NK-92 (cell line): ENCODE results near the gene ATP6V0C.
"Not testable (repeated sequence)": the region's sequence is repeated elsewhere in the genome, so short reads cannot be mapped to it uniquely, and the experiment has no call there.

Source experiments
- DNase-seq: peaks from one replicate; lab custom pipeline; 2025; ENCODE audit not compliant: unreplicated experiment; lab: John Stamatoyannopoulos, UW

The ATP6V0C gene

DNA sequence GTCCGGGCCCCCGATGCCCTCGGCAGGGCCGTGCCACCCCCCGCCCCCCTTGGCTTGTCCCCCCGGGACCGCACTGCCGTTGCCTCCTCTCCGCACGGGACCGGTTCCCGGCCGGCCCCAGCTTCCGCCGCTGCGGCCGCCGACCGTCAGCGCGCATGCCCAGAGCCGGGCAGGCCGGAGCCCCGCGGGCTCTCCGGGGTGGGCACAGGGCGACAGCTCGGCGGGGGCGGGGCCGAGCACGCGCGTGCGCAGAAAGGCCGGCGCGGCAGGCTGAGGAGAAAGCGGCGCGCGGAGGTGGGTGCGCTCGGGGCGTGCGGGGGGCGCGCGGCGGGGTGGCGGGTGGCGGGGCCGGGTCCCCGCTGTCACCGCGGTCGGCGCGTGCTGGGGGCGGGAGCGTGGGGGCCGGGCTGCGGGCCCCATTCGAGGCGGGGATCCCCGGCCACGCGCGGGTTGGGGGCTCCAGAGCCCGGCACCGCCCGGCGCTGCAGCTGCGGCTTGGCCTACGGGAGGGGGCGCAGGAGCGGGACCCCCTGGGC is 38.8 kb upstream of the ATP6V0C start, which contains the start of gene TBC1D24:
Gene TBC1D24, plus strand, starts transcription at position 251 of the 536 bp plus-strand sequence. CDS start 21,022 bp downstream, outside the sequence.
- DNase-seq: no peak

- DNase-seq: no peak
Measured at GRCh38 chr16:2475413-2476344, 38.1 kb upstream of the ATP6V0C start.

DNA sequence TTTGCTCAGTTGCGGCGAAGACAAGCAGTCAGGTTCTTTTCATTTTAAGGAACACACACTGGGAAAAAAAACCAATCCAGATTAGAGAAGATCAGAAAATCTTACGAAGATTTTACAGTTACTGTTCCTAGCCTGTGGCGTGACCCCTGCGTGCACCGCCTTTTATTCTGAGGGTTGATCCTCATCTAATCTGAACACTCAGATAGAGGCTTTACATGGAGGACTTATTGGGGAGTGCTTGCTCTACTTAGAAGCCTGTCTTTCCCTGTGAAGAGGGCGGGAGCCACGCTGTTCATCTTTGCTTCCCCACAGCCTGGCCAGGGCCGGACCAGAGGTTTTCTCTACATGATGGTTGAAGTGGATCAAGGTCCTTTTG is 37.4 kb upstream of the ATP6V0C start:
- no peak for DNase-seq

DNA sequence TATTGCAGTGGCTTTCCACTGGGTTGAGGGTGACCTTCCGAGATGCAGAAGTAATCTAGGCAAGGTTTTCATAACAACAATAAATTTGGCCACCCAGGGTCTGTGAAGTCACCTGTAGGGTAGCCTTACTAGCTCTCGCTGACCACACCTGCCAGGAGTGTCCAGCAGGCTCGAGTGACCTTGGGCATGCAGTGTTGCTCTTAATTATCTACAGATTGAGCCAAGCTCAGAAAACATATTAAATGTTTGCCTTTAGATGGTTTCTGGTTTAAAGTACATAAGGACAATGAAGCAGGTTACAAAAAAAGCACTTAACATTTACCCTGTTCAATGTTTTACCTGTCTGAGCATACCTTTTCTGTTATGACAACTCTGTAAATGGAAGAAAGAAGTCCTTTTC is 37.0 kb upstream of the ATP6V0C start:
- no peak for DNase-seq

DNA sequence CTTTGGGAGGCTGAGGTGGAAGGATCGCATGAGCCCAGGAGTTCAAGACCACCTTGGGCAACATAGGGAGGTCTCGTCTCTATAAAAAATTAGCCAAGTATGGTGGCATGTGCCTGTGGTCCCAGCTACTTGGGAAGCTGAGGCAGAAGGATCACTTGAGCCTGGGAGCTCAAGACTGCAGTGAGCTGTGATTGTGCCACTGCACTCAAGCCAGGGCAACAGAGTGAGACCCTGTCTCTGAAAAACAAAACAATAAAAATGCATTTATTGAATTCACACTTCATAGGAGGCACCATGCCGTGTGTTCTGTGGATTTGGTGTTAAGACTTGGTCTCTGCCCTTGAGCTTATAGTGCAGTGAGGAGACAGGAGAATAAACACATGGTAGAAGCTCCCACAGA is 36.4 kb upstream of the ATP6V0C start:
- no peak for DNase-seq

DNA sequence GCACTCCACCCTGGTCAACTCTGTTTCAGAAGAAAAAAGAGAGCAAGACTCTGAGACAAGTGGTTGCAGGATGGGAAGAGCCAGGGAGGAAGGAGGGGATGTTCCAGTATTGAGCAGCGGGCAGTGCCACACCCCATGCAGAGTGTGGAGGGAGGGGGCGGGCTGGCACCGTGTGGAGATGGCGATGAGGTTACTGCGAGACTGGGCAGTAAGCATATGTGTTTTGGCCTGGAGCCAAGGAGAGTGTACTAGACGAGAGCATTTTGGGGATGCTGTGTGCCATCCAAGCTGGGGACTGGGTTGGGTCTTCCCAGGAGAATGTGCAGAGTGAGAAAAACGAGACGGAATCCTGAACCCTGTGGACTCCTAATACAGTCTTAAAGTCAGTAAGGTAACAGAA is 35.5 kb upstream of the ATP6V0C start:
- DNase-seq: no peak

DNA sequence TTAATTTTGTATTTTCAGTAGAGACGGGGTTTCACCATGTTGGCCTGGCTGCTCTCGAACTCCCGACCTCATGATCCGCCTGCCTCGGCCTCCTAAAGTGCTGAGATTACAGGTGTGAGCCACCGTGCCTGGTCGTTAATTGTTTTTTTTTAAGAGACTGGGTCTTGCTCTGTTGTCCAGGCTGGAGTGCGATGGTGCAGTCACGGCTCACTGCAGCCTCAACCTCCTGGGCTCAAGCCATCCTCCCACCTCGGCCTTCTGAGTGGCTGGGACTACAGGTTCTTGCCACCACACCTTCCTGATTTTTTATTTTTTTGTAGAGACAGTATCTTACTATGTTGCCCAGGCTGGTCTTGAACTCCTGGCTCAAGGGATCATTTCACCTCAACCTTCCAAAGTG is 33.8 kb upstream of the ATP6V0C start:
- not testable (repeated sequence) for DNase-seq

- DNase-seq: no peak
Measured at GRCh38 chr16:2480948-2481347, 32.8 kb upstream of the ATP6V0C start.

DNA sequence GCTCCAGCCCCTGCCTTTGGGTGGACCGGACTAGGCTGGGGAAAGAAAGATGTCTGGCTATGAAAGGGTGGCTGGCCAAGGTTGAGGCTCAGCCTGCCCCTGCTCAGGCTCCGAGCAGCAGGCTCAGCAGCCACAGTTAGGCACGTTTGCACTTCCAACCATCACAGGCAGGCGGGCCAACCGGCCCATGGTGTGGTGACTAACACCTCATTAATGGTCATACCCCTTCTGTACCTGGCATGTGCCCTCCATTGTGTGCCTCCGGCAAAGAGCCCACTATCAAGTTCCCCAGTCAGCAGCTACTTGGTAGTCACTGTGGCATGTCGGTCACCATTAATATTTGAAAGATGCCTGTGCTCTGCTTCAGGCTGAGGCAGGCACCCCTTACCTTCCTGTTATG is 32.1 kb upstream of the ATP6V0C start:
- DNase-seq: no peak

DNA sequence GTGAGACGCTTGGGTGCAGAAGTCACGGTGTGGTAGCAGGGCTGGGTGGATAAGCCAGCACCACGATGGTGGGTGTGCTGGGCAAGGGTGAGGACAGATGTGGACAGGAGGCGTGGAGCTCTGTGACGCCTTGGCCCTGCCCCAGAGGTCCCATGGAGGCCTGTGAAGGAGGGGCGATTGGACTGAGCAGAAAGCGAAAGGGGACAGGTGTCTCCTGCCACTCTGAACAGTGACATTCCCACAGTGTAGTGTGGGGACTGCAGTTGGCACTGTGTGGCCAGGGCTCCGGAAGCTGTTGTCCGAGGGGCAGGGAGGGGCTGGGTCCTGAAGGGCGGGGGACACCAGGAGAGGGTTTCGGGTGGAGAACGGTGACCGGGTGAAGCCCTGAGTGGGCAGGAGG is 31.5 kb upstream of the ATP6V0C start:
- DNase-seq: no peak

- no peak for DNase-seq
Measured at GRCh38 chr16:2482708-2483534, 30.8 kb upstream of the ATP6V0C start.

GRCh38 chr16:2483939-2484897 is 29.5 kb upstream of the ATP6V0C start:
- no peak for DNase-seq

DNA sequence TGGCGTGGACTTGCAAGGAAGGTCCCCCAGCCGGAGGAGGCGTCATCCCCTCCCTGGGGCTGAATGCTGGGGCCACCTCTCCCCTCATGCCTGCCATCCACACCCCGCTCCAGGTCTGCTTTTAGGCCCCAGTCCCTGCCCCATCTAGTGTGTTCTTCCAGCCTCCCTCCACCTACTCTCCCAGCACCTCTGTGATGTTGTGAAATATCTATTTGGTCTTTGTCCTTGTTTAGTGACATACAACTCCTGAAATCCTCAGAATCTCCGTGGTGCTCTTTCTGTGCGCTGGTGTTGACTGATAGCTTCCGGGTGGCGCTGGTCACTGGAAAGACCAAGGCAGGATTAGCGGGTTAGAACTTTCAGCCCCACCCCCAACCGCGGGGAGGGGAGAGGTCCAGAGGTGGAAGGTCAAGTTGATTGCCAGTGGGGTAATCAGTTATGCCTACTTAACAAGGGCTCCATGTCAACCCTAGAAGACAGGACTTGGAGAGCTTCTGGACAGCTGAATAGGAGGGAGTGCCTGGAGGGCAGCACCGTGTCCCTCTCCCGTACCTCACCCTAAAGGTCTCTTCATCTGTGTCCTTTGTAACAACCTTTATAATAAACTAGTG is 28.7 kb upstream of the ATP6V0C start:
- no peak for DNase-seq

DNA sequence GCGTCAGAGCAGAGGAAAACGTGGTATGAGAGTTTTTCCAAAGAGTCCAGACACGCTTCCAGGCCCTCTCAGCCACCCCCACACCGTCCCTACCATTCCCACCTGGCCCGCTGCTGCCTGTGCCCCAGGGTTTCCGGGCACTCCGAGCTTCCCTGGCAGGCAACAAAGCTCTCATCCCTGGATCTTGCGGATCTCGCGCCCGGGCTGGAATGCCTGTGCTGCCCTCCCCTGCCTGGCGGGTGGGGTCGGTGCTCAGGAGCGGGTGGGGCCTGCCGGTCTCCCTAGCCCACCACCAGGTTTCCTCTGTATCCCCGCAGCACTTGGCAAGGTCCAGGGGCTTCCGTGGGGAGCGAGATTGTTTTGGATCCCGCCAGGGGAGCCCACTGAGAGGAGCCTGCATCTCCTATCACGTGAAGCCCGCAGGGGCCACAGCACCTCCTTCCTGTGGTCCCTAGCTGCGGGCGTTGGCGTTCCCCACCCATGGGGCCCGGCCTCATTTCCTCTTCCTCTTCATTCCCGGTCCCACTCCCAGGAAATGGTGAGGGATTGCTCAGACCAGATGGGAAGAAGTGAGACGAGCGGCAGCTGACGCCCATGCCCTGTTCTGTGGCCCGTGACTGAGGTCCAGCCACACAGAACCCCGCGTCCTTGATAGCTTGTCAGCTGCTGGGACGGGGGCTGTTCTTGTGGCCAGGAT is 27.8 kb upstream of the ATP6V0C start:
- no peak for DNase-seq

DNA sequence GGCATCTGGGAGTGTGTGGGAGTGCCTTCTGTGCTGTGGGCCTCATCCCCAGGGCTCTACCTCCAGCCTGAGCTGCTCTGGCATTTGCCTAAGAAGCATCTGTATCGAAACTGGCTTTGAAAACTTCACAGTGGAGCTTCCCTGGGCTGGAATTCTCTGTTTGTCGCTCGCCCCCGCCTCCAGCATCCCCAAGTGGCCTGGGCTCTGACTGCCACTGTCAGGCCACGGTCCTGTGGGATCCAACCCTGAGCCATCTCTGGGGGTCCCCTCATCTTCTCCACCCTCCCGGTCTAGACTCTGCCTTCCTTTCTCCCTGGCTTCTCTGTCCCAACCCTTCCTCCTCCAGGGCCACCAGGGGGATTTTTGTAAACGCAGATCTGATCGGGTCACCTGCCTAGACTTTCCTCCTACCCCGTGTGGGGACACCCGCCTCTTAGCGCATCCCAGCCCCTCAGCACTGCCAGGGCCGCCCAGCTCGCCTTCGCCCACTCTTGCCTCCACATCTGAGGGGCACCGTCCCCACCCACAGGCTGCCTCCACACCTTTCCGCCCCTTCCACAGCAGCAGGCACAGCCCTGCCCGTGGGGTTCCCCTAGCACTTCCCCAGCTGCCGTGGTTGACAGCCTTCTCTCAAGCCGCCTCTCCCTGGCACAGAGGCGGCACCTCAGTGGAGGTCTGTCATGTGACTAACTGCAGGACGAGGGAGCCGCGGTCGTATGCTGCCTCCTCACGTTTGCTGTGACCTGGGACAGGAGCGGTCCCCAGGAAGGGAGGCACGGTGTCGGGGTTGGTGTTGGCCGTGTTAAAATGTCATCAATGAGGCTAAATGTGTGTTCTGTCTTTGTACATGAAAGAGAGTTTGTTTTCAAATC is 26.9 kb upstream of the ATP6V0C start:
- no peak for DNase-seq

- DNase-seq: no peak
Measured at GRCh38 chr16:2487517-2487842, 26.3 kb upstream of the ATP6V0C start.

DNA sequence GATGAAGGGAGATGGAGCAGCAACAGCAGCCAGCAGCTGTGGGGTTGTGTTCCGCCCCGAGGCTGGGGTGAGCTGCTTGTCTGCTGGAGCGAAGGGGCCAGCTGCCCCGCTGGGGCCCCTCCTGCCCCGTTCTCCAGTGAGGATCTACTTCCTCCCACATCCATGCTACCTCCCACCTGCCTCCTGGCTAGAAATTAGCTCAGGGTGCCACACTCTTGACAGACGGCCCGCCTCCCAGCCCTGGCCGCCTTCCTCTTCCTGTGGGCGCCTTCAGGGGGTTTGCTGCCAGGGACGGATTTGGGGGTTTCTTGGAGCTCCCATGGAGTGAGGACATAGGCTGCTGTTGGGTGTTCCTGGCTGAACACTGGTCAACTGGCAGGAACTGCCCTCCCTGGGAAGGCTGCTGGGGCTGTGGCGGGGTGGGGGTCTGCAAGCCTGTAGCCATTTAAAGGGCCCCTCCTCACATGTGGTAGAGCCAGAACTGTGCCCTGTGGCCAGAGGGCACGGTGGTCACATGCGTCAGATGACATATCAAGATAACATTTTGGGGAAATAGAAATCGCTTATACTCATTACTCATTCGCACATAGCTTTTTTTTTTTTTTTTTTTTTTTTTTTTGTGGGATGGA is 25.7 kb upstream of the ATP6V0C start:
- no peak for DNase-seq

- DNase-seq: no peak
Measured at GRCh38 chr16:2489581-2489980, 24.2 kb upstream of the ATP6V0C start.
